ENCODE data around the gene UPF2.

Gene UPF2

GRCh38 chr10:11870461-11870780 is 172.2 kb downstream of the UPF2 start:
- DNase-seq (ENCODE audit: insufficient read length, low spot score) (no peak), FAIRE-seq (no peak)
- TF ChIP-seq, protein P1, sequence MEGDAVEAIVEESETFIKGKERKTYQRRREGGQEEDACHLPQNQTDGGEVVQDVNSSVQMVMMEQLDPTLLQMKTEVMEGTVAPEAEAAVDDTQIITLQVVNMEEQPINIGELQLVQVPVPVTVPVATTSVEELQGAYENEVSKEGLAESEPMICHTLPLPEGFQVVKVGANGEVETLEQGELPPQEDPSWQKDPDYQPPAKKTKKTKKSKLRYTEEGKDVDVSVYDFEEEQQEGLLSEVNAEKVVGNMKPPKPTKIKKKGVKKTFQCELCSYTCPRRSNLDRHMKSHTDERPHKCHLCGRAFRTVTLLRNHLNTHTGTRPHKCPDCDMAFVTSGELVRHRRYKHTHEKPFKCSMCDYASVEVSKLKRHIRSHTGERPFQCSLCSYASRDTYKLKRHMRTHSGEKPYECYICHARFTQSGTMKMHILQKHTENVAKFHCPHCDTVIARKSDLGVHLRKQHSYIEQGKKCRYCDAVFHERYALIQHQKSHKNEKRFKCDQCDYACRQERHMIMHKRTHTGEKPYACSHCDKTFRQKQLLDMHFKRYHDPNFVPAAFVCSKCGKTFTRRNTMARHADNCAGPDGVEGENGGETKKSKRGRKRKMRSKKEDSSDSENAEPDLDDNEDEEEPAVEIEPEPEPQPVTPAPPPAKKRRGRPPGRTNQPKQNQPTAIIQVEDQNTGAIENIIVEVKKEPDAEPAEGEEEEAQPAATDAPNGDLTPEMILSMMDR (IDR thresholded peaks at IDR 0.05; ENCODE audit: insufficient read depth, missing control alignments): no peak

Measured in D721Med (cell line).